IMR-90 (cell line): Measurements from ENCODE around the gene PIK3R5. TPM values are rescaled to one million over a fixed set of nuclear protein-coding genes. Genes with fewer than 3 reads are reported as not detected.

Experiments used
- ATAC-seq: fragments of 200-7000 bp; cut with Tn5 transposase; 2 replicates; pipeline ENCODE4 v1.9.1; 2020; ENCODE audit warnings: low read depth, mild to moderate bottlenecking, moderate library complexity
- BruUV-seq: library from RNA; stranded (reverse); fragments of 400-500 nt; replicated peaks from 2 replicates; lab custom pipeline; 2021; lab: Mats Ljungman, UMichigan
- CTCF ChIA-PET: fragments of 300-600 bp; formaldehyde crosslinking; extraction: SDS; loops from one replicate; lab custom pipeline; 2021; ENCODE audit warnings: antibody characterized with exemption; lab: Yijun Ruan, JAX
- POLR2A ChIA-PET: fragments of 300-600 bp; sonication (Branson Sonifier 250); formaldehyde crosslinking; loops from one replicate; lab custom pipeline; 2022; ENCODE audit warnings: antibody characterized with exemption; ENCODE audit not compliant: unreplicated experiment; lab: Charles Lee
- DNase-seq: peaks from one replicate; pipeline ENCODE4 v3.0.0; 2013
- H2AFZ ChIP-seq: replicated peaks from 2 replicates; pipeline ENCODE3; 2013; ENCODE audit warnings: low read length, mild to moderate bottlenecking; ENCODE audit not compliant: poor library complexity
- H2AK5ac ChIP-seq: 2 replicates; pipeline ENCODE4 v1.6.1; 2013; ENCODE audit warnings: low read depth, low read length, inconsistent platforms
- H2AK9ac ChIP-seq: replicated peaks from 2 replicates; pipeline ENCODE3; 2013; ENCODE audit warnings: mild to moderate bottlenecking, low read depth, low read length, moderate library complexity; ENCODE audit not compliant: poor library complexity
- H2BK120ac ChIP-seq: 2 replicates; pipeline ENCODE4 v1.6.1; 2013; ENCODE audit warnings: low read depth, low read length, inconsistent platforms
- H2BK15ac ChIP-seq: 3 replicates; pipeline ENCODE4 v1.6.1; 2013; ENCODE audit warnings: low read depth, low read length, inconsistent platforms
- H2BK20ac ChIP-seq: 2 replicates; pipeline ENCODE4 v1.6.1; 2013; ENCODE audit warnings: low read depth, mild to moderate bottlenecking, inconsistent platforms, low read length, moderate library complexity
- H2BK5ac ChIP-seq: 2 replicates; pipeline ENCODE4 v1.6.1; 2013; ENCODE audit warnings: mild to moderate bottlenecking, low read depth, low read length, inconsistent platforms; ENCODE audit not compliant: poor library complexity, severe bottlenecking
- H3K14ac ChIP-seq: replicated peaks from 2 replicates; pipeline ENCODE4 v1.6.1; 2013; ENCODE audit warnings: low read depth, low read length, inconsistent platforms
- H3K18ac ChIP-seq: 2 replicates; pipeline ENCODE4 v1.6.1; 2013; ENCODE audit warnings: low read depth, low read length, control low read depth
- H3K23ac ChIP-seq: 2 replicates; pipeline ENCODE4 v1.6.1; 2013; ENCODE audit warnings: low read depth, low read length, inconsistent platforms
- H3K27ac ChIP-seq: 2 replicates; pipeline ENCODE4 v1.5.1; 2013; ENCODE audit warnings: mild to moderate bottlenecking, control low read depth, low read length; ENCODE audit not compliant: insufficient read depth
- H3K27me3 ChIP-seq: 2 replicates; pipeline ENCODE4 v1.6.1; 2013; ENCODE audit warnings: low read length; ENCODE audit not compliant: control insufficient read depth, insufficient read depth
- H3K36me3 ChIP-seq: 2 replicates; pipeline ENCODE4 v1.6.1; 2013; ENCODE audit warnings: low read length, mixed read lengths; ENCODE audit not compliant: control insufficient read depth, insufficient read depth
- H3K4ac ChIP-seq: 2 replicates; pipeline ENCODE4 v1.6.1; 2013; ENCODE audit warnings: low read depth, low read length, inconsistent platforms
- H3K4me1 ChIP-seq: 2 replicates; pipeline ENCODE4 v1.6.1; 2013; ENCODE audit warnings: low read length, mixed read lengths; ENCODE audit not compliant: control insufficient read depth, insufficient read depth
- H3K4me2 ChIP-seq: 2 replicates; pipeline ENCODE4 v1.6.1; 2013; ENCODE audit warnings: low read depth, mild to moderate bottlenecking, control low read depth, low read length, moderate library complexity
- H3K4me3 ChIP-seq: 2 replicates; pipeline ENCODE4 v1.5.1; 2013; ENCODE audit warnings: low read depth, mild to moderate bottlenecking, control low read depth, low read length, moderate library complexity; ENCODE audit not compliant: insufficient read depth
- H3K56ac ChIP-seq: 2 replicates; pipeline ENCODE4 v1.6.1; 2013; ENCODE audit warnings: low read length, inconsistent platforms; ENCODE audit not compliant: insufficient read depth; ENCODE audit errors: extremely low read depth
- H3K79me1 ChIP-seq, 2 experiments: 2 replicates each; pipeline ENCODE4 v1.6.1; 2013; ENCODE audit warnings: low read length in 2 of 2, inconsistent platforms in 1 of 2, low read depth in 1 of 2
- H3K9ac ChIP-seq: 2 replicates; pipeline ENCODE4 v1.6.1; 2013; ENCODE audit warnings: low read depth, low read length, control low read depth
- H3K9me1 ChIP-seq: 2 replicates; pipeline ENCODE4 v1.6.1; 2013; ENCODE audit warnings: low read length, inconsistent platforms; ENCODE audit not compliant: insufficient read depth
- H3K9me3 ChIP-seq: 2 replicates; pipeline ENCODE4 v1.6.1; 2013; ENCODE audit warnings: low read length; ENCODE audit not compliant: control insufficient read depth, insufficient read depth
- H4K20me1 ChIP-seq: 2 replicates; pipeline ENCODE4 v1.6.1; 2013; ENCODE audit warnings: low read length, inconsistent platforms; ENCODE audit not compliant: insufficient read depth
- H4K5ac ChIP-seq: 2 replicates; pipeline ENCODE4 v1.6.1; 2013; ENCODE audit warnings: mild to moderate bottlenecking, low read depth, low read length, control low read depth
- H4K8ac ChIP-seq, 2 experiments: 2 replicates each; pipeline ENCODE4 v1.6.1; 2013; ENCODE audit warnings: low read depth in 2 of 2, low read length in 2 of 2, control low read depth in 1 of 2, inconsistent platforms in 1 of 2
- H4K91ac ChIP-seq: 2 replicates; pipeline ENCODE4 v1.6.1; 2013; ENCODE audit warnings: low read depth, low read length, inconsistent platforms; ENCODE audit not compliant: insufficient read depth
- BHLHE40 ChIP-seq: fragments of 150-350 bp; IDR thresholded peaks from 2 replicates; pipeline ENCODE4 v1.6.1; 2016; ENCODE audit warnings: mild to moderate bottlenecking, low read depth, low read length
- CEBPB ChIP-seq: IDR thresholded peaks from 2 replicates; pipeline ENCODE4 v1.6.1; 2012; ENCODE audit warnings: low read depth, low read length, improper control_type of control experiment
- CHD1 ChIP-seq: IDR thresholded peaks from 2 replicates; pipeline ENCODE4 v1.6.1; 2012; ENCODE audit warnings: low read depth, low read length, improper control_type of control experiment
- ELK1 ChIP-seq: fragments of 150-350 bp; IDR thresholded peaks from 2 replicates; pipeline ENCODE4 v1.6.1; 2016; ENCODE audit warnings: low read depth, mild to moderate bottlenecking, low read length, moderate library complexity, borderline replicate concordance
- FOS ChIP-seq: fragments of 150-350 bp; IDR thresholded peaks from 2 replicates; pipeline ENCODE4 v1.6.1; 2016; ENCODE audit warnings: low read depth, low read length
- MAFK ChIP-seq: IDR thresholded peaks from 2 replicates; pipeline ENCODE4 v1.6.1; 2012; ENCODE audit warnings: low read depth, low read length, improper control_type of control experiment
- MAZ ChIP-seq: IDR thresholded peaks from 2 replicates; pipeline ENCODE4 v1.6.1; 2012; ENCODE audit warnings: low read depth, mild to moderate bottlenecking, low read length, improper control_type of control experiment, moderate library complexity, borderline replicate concordance
- MXI1 ChIP-seq: IDR thresholded peaks from 2 replicates; pipeline ENCODE4 v1.6.1; 2012; ENCODE audit warnings: low read depth, mild to moderate bottlenecking, low read length, moderate library complexity, borderline replicate concordance
- NFE2L2 ChIP-seq: fragments of 150-350 bp; IDR thresholded peaks from 2 replicates; pipeline ENCODE4 v1.6.1; 2016; ENCODE audit warnings: low read depth, mild to moderate bottlenecking, low read length
- POLR2A ChIP-seq: IDR thresholded peaks from 2 replicates; pipeline ENCODE4 v1.6.1; 2012; ENCODE audit warnings: mild to moderate bottlenecking, low read depth, low read length
- RAD21 ChIP-seq: IDR thresholded peaks from 2 replicates; pipeline ENCODE4 v1.6.1; 2012; ENCODE audit warnings: low read length, improper control_type of control experiment
- RCOR1 ChIP-seq: IDR thresholded peaks from 2 replicates; pipeline ENCODE4 v1.6.1; 2012; ENCODE audit warnings: mild to moderate bottlenecking, low read length, improper control_type of control experiment; ENCODE audit not compliant: insufficient replicate concordance
- RFX5 ChIP-seq: IDR thresholded peaks from 2 replicates; pipeline ENCODE4 v1.8.0; 2012; ENCODE audit warnings: low read depth, mild to moderate bottlenecking, low read length, moderate library complexity
- SMC3 ChIP-seq: fragments of 150-350 bp; IDR thresholded peaks from 2 replicates; pipeline ENCODE4 v1.6.1; 2016; ENCODE audit warnings: low read depth, mild to moderate bottlenecking, antibody characterized with exemption, low read length, moderate library complexity
- USF2 ChIP-seq: fragments of 150-350 bp; IDR thresholded peaks from 2 replicates; pipeline ENCODE4 v1.6.1; 2017; ENCODE audit warnings: mild to moderate bottlenecking, antibody characterized with exemption, low read length, low read depth
- WGBS, 2 experiments: methylation state at CpG; one replicate each; pipeline versions ENCODE4 v1.1.5 to v1.1.7; 2013; ENCODE audit warnings: missing lambda C conversion rate in 2 of 2; ENCODE audit not compliant: insufficient read length in 1 of 2; ENCODE audit errors: extremely low coverage in 2 of 2; 5-methylcytosine and 5-hydroxymethylcytosine counted together
- dilution Hi-C: fragments of 300-500 bp; cut with HindIII; formaldehyde crosslinking; loops from one replicate; pipeline ENCODE4 v1.14.3; 2018; ENCODE audit warnings: low sequenced_read_pairs; ENCODE audit not compliant: unreplicated experiment
- in situ Hi-C: fragments of 300-500 bp; cut with MboI; formaldehyde crosslinking; loops from 3 replicates; pipeline ENCODE4 v1.14.3; 2019; ENCODE audit warnings: low sequenced_read_pairs, inconsistent platforms, mixed read lengths
- intact Hi-C: fragments of 100-400 bp; cut with micrococcal nuclease; formaldehyde crosslinking; loops from 2 replicates; pipeline ENCODE4 v1.10.0; 2022
- polyA plus RNA-seq, 3 experiments: library from polyadenylated mRNA; depleted of rRNA; stranded (reverse); fragments of >200 nt; gene quantifications; 2 replicates each; pipeline ENCODE4 v1.2.3, GENCODE V29; 2012; ENCODE audit warnings: low replicate concordance in 1 of 3
- total RNA-seq: library from RNA; depleted of rRNA; stranded (reverse); fragments of >200 nt; gene quantifications from 2 replicates; pipeline ENCODE4 v1.2.3, GENCODE V29; 2012
- TF ChIP-seq, protein P1 (sequence below): conservative IDR thresholded peaks from 2 replicates; pipeline ENCODE4 v1.5.1; 2012; ENCODE audit warnings: mild to moderate bottlenecking, low read depth, low read length, improper control_type of control experiment

Gene PIK3R5
- total and polyA plus RNA-seq, 2 of the 4 experiments (the other 2 are of a cell fraction), result not detected

GRCh38 chr17:8835106-8835505 lies 130.4 kb downstream of the PIK3R5 start:
- Histone ChIP-seq H2BK20ac (no peak overlapping the region), H3K4me3 (no peak overlapping the region), H4K5ac (no peak overlapping the region), H3K23ac (no peak overlapping the region), H4K20me1 (no peaks in the 10 kb centered on the region), H2BK15ac (no peak overlapping the region), H3K9me1 (no peaks in the 10 kb centered on the region), H3K27ac (no peak overlapping the region), H2BK120ac (no peak overlapping the region), H2AK5ac (no peak overlapping the region), H3K18ac (no peak overlapping the region), H4K8ac (no peak overlapping the region), H3K56ac (no peak overlapping the region), H3K9ac (no peak overlapping the region), H2BK5ac (no peak overlapping the region), H3K36me3 (no peaks in the 10 kb centered on the region), H3K14ac (no peak overlapping the region), H3K4me1 (no peaks in the 10 kb centered on the region), H2AFZ (no peak overlapping the region), H3K9me3 (no peaks in the 10 kb centered on the region), H3K4me2 (no peak overlapping the region), H3K4ac (no peak overlapping the region), H3K27me3 (no peaks in the 10 kb centered on the region), H3K79me1 (no peaks in the 10 kb centered on the region), H2AK9ac (no peak overlapping the region), H4K91ac (no peak overlapping the region)
- 81% methylated on average over 7 of the region's 14 CpGs; no CpG with 5 or more reads in 1 of the 2 experiments for WGBS, 2 experiments
- dilution Hi-C loops (no loop called here), intact Hi-C loops (no loop called here), in situ Hi-C loops (no loop called here)
- no peak for DNase-seq
- BruUV-seq, result no TSS peak
- ATAC-seq, result no peak
- TF ChIP-seq MAZ (no peak), NFE2L2 (no peak), MXI1 (no peak), BHLHE40 (no peak), CHD1 (no peak), CEBPB (no peak), FOS (no peak), MAFK (no peak), RAD21 (no peak), ELK1 (no peak), RCOR1 (no peak), SMC3 (no peak), RFX5 (no peak), POLR2A (no peak), USF2 (no peak)
- TF ChIP-seq, protein P1, sequence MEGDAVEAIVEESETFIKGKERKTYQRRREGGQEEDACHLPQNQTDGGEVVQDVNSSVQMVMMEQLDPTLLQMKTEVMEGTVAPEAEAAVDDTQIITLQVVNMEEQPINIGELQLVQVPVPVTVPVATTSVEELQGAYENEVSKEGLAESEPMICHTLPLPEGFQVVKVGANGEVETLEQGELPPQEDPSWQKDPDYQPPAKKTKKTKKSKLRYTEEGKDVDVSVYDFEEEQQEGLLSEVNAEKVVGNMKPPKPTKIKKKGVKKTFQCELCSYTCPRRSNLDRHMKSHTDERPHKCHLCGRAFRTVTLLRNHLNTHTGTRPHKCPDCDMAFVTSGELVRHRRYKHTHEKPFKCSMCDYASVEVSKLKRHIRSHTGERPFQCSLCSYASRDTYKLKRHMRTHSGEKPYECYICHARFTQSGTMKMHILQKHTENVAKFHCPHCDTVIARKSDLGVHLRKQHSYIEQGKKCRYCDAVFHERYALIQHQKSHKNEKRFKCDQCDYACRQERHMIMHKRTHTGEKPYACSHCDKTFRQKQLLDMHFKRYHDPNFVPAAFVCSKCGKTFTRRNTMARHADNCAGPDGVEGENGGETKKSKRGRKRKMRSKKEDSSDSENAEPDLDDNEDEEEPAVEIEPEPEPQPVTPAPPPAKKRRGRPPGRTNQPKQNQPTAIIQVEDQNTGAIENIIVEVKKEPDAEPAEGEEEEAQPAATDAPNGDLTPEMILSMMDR, result no peak
- ChIA-PET POLR2A (no interaction called here), CTCF (no interaction called here)
